HCT116 (cell line): ENCODE results near the gene ATXN1. TPM values are rescaled to one million over a fixed set of nuclear protein-coding genes. Genes with fewer than 3 reads are reported as not detected.
A peak's percentile ranks its signal among the peaks of the same experiment; 100 is the strongest.

ENCODE experiments used
- ATAC-seq: fragments of 200-7000 bp; cut with Tn5 transposase; 2 replicates; pipeline ENCODE4 v1.9.1; 2020; ENCODE audit warnings: mild to moderate bottlenecking, moderate library complexity
- BruUV-seq: library from RNA; stranded (reverse); fragments of 400-500 nt; replicated peaks from 2 replicates; lab custom pipeline; 2021; lab: Mats Ljungman, UMichigan
- CTCF ChIA-PET: fragments of 300-600 bp; sonication (Branson Sonifier 250); formaldehyde crosslinking; loops from one replicate; lab custom pipeline; 2021; ENCODE audit warnings: antibody characterized with exemption; lab: Charles Lee
- POLR2A ChIA-PET: fragments of 300-600, 350-600 bp; sonication (Branson Sonifier 250); formaldehyde crosslinking; loops from one replicate; lab custom pipeline; 2021; ENCODE audit warnings: antibody characterized with exemption; lab: Charles Lee
- RAD21 ChIA-PET, 2 experiments: fragments of 300-600 bp; sonication (Branson Sonifier 250); formaldehyde crosslinking; loops; one replicate each; lab custom pipeline; 2023; ENCODE audit warnings: low total read pairs in 2 of 2; ENCODE audit not compliant: uncharacterized antibody in 2 of 2, unreplicated experiment in 2 of 2, low non-redundant PET in 1 of 2; lab: Charles Lee
- DNase-seq: peaks from one replicate; pipeline ENCODE4 v3.0.0-alpha.2; 2010; ENCODE audit warnings: low read depth, low spot score
- H2AFZ ChIP-seq: fragments of 200-600 bp; shearing (Covaris generic), sonication (generic); 2 replicates; pipeline ENCODE4 v1.6.1; 2017; ENCODE audit warnings: low read depth, mixed run types, mixed read lengths, antibody characterized with exemption, low read length; ENCODE audit not compliant: poor library complexity, severe bottlenecking
- H3K27ac ChIP-seq: 2 replicates; pipeline ENCODE4 v1.5.1; 2012; ENCODE audit warnings: low read depth, low read length
- H3K27me3 ChIP-seq: fragments of 200-600 bp; sonication (generic); 2 replicates; pipeline ENCODE4 v1.6.1; 2016; ENCODE audit warnings: mixed run types, low read length, mixed read lengths; ENCODE audit not compliant: insufficient read depth
- H3K36me3 ChIP-seq, 2 experiments: fragments of 200-500 bp in 1 of 2; fragments of 200-600 bp in 1 of 2; sonication (Bioruptor generic) in 1 of 2; sonication (generic) in 1 of 2; 2 replicates each; pipeline versions ENCODE4 v1.5.1 to v1.6.1; 2014 to 2016; ENCODE audit warnings: low read length in 2 of 2, inconsistent platforms in 1 of 2, mixed read lengths in 1 of 2, mixed run types in 1 of 2; ENCODE audit not compliant: insufficient read depth in 2 of 2, control insufficient read depth in 1 of 2
- H3K4me1 ChIP-seq, 2 experiments: fragments of 200-600 bp in 1 of 2; sonication (generic) in 1 of 2; 2 replicates each; pipeline versions ENCODE4 v1.5.1 to v1.6.1; 2012 to 2017; ENCODE audit warnings: low read length in 2 of 2, inconsistent platforms in 1 of 2, mild to moderate bottlenecking in 1 of 2, mixed read lengths in 1 of 2, mixed run types in 1 of 2, moderate library complexity in 1 of 2; ENCODE audit not compliant: insufficient read depth in 2 of 2, control insufficient read depth in 1 of 2
- H3K4me2 ChIP-seq: fragments of 200-600 bp; sonication (generic); 2 replicates; pipeline ENCODE4 v1.6.1; 2017; ENCODE audit warnings: mixed run types, low read length, mixed read lengths
- H3K4me3 ChIP-seq, 2 experiments: fragments of 200-600 bp in 1 of 2; sonication (generic) in 1 of 2; replicated peaks in 1 of 2; 2 replicates each; pipeline ENCODE4 v1.5.1; 2011 to 2016; ENCODE audit warnings: low read length in 2 of 2, control low read depth in 1 of 2, low read depth in 1 of 2, mild to moderate bottlenecking in 1 of 2, mixed read lengths in 1 of 2, mixed run types in 1 of 2
- H3K79me2 ChIP-seq: fragments of 200-600 bp; sonication (generic); 2 replicates; pipeline ENCODE4 v1.6.1; 2017; ENCODE audit warnings: mild to moderate bottlenecking, mixed run types, low read length, moderate library complexity, mixed read lengths; ENCODE audit not compliant: insufficient read depth
- H3K9ac ChIP-seq: fragments of 200-600 bp; sonication (generic); 2 replicates; pipeline ENCODE4 v1.6.1; 2016; ENCODE audit warnings: low read length, mixed read lengths
- H3K9me2 ChIP-seq: fragments of 200-600 bp; sonication (generic), shearing (Covaris generic); 2 replicates; pipeline ENCODE4 v1.6.1; 2017; ENCODE audit warnings: mixed run types, mild to moderate bottlenecking, moderate library complexity; ENCODE audit not compliant: insufficient read depth
- H3K9me3 ChIP-seq, 2 experiments: fragments of 200-500 bp in 1 of 2; fragments of 200-600 bp in 1 of 2; sonication (Bioruptor generic) in 1 of 2; sonication (generic) in 1 of 2; 2 replicates each; pipeline ENCODE4 v1.6.1; 2014 to 2017; ENCODE audit warnings: low read length in 2 of 2, mixed read lengths in 2 of 2, inconsistent platforms in 1 of 2, low read depth in 1 of 2, mild to moderate bottlenecking in 1 of 2, mixed run types in 1 of 2, moderate library complexity in 1 of 2; ENCODE audit not compliant: control insufficient read depth in 1 of 2, insufficient read depth in 1 of 2
- H4K20me1 ChIP-seq: fragments of 200-600 bp; sonication (generic), shearing (Covaris generic); 2 replicates; pipeline ENCODE4 v1.6.1; 2017; ENCODE audit warnings: mixed run types, mild to moderate bottlenecking, moderate library complexity; ENCODE audit not compliant: insufficient read depth
- CBX3 ChIP-seq: IDR thresholded peaks from 2 replicates; pipeline ENCODE4 v1.6.1; 2012; ENCODE audit warnings: low read depth
- CEBPB ChIP-seq: IDR thresholded peaks from 2 replicates; pipeline ENCODE4 v1.6.1; 2012; ENCODE audit warnings: low read depth
- EZH2 ChIP-seq: fragments of 200-600 bp; sonication (generic); IDR thresholded peaks from 2 replicates; pipeline ENCODE4 v1.6.1; 2017; ENCODE audit warnings: antibody characterized with exemption, mixed run types
- FOSL1 ChIP-seq: IDR thresholded peaks from 2 replicates; pipeline ENCODE4 v1.6.1; 2012; ENCODE audit warnings: low read depth
- JUND ChIP-seq: IDR thresholded peaks from 2 replicates; pipeline ENCODE4 v1.6.1; 2012
- POLR2AphosphoS5 ChIP-seq: IDR thresholded peaks from 2 replicates; pipeline ENCODE4 v1.6.1; 2011; ENCODE audit warnings: mild to moderate bottlenecking, low read depth, low read length, moderate library complexity
- RAD21 ChIP-seq: IDR thresholded peaks from 2 replicates; pipeline ENCODE4 v1.6.1; 2012; ENCODE audit warnings: low read depth, mild to moderate bottlenecking
- SIN3A ChIP-seq: IDR thresholded peaks from 2 replicates; pipeline ENCODE4 v1.6.1; 2012; ENCODE audit warnings: low read depth
- SP1 ChIP-seq: IDR thresholded peaks from 2 replicates; pipeline ENCODE4 v1.6.1; 2012; ENCODE audit warnings: low read depth
- SRF ChIP-seq: IDR thresholded peaks from 2 replicates; pipeline ENCODE4 v1.6.1; 2012; ENCODE audit warnings: low read depth
- ZNF274 ChIP-seq: fragments of 200-500 bp; sonication (Bioruptor generic); IDR thresholded peaks from 2 replicates; pipeline ENCODE4 v1.6.1; 2014; ENCODE audit warnings: mild to moderate bottlenecking, low read depth, low read length, inconsistent platforms
- intact Hi-C: fragments of 100-400 bp; cut with micrococcal nuclease; formaldehyde crosslinking; loops from 2 replicates; pipeline ENCODE4 v1.10.0; 2022
- total RNA-seq: library from RNA; stranded (reverse); gene quantifications from one replicate; pipeline ENCODE4 v1.2.1, GENCODE V29; 2021; ENCODE audit not compliant: unreplicated experiment
- TF ChIP-seq, protein P1 (sequence below): IDR thresholded peaks from 2 replicates; pipeline ENCODE4 v1.6.1; 2011; ENCODE audit warnings: mild to moderate bottlenecking, low read length, moderate library complexity; ENCODE audit not compliant: insufficient replicate concordance; ENCODE audit errors: extremely low read depth
- TF ChIP-seq, protein P2 (sequence below): IDR thresholded peaks from 2 replicates; pipeline ENCODE4 v1.6.1; 2012

Gene ATXN1
- total RNA-seq, 1 experiment from 2014 or later, result 21.0 TPM

DNA sequence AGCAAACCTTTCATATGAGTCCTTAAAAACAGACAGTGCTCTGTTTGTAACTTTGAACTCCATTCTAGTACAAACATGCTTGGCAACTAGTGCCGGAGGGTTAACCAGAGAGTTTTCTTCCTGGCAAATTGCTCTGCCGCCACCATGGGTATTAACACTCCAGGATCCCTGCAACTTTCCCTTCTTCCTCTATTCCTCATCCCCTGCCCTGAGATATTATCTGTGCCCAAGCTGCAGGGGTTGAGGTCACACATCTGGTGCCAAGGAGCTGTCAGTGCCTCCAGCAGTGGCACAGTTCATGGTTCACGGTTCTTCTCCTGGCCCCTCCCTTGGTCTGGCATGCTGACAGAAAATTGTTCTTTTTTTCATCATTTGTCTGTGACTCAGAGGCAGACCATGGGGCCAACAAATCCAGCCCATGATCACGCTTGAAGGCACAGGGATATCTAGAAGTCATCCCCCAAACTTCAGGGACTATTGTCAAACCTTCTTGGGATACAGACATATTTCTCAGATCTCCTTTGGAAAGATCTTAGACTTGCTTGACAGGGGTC is 77.5 kb downstream of the ATXN1 start:
- ChIA-PET POLR2A (no interaction called here), CTCF (no interaction called here), RAD21 (interaction anchor here in 1 of 2 experiments (1.0 kb wide), 1 partner anchor 172 kb away, joined by 3 read pairs; no protein-coding TSS in a partner anchor)
- Histone ChIP-seq H3K27me3 (no peaks in the 10 kb centered on the region), H3K9ac (no peak overlapping the region), H3K4me3 (no peak overlapping the region), H3K36me3 (no peaks in the 10 kb centered on the region), H3K4me2 (peak overlapping the region; percentile 56), H3K9me2 (no peaks in the 10 kb centered on the region), H3K27ac (no peak overlapping the region), H3K4me1 (peaks cover 52 to 59% of the 10 kb centered on the region in 2 experiments), H2AFZ (no peak overlapping the region), H3K9me3 (no peaks in the 10 kb centered on the region), H3K79me2 (no peaks in the 10 kb centered on the region), H4K20me1 (no peaks in the 10 kb centered on the region)
- ATAC-seq (peak; percentile 55), DNase-seq (peak; percentile 65)
- TF ChIP-seq SP1 (peak; percentile 51), SIN3A (0 out of 2 replicates have a peak, but pooled peaks have one; percentile 9), CEBPB (peak; percentile 52), CBX3 (peak; percentile 76), FOSL1 (no peak; the same call in 1 of the 2 replicates), EZH2 (no peak), RAD21 (no peak), ZNF274 (no peak), POLR2AphosphoS5 (peak; percentile 34; the same call in 1 of the 2 replicates), JUND (peak; percentile 65), SRF (no peak; the same call in 1 of the 2 replicates)
- TF ChIP-seq, protein P1, sequence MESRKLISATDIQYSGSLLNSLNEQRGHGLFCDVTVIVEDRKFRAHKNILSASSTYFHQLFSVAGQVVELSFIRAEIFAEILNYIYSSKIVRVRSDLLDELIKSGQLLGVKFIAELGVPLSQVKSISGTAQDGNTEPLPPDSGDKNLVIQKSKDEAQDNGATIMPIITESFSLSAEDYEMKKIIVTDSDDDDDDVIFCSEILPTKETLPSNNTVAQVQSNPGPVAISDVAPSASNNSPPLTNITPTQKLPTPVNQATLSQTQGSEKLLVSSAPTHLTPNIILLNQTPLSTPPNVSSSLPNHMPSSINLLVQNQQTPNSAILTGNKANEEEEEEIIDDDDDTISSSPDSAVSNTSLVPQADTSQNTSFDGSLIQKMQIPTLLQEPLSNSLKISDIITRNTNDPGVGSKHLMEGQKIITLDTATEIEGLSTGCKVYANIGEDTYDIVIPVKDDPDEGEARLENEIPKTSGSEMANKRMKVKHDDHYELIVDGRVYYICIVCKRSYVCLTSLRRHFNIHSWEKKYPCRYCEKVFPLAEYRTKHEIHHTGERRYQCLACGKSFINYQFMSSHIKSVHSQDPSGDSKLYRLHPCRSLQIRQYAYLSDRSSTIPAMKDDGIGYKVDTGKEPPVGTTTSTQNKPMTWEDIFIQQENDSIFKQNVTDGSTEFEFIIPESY, result no peak
- TF ChIP-seq, protein P2, sequence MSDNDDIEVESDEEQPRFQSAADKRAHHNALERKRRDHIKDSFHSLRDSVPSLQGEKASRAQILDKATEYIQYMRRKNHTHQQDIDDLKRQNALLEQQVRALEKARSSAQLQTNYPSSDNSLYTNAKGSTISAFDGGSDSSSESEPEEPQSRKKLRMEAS, result peak; percentile 59; the same call in 1 of the 2 replicates
- intact Hi-C loops, result loop anchor here (5.0 kb wide), 1 partner anchor 79 kb away; the partner anchor contains the start of gene ATXN1
- no TSS peak for BruUV-seq
